ENCODE results near the gene LMO3. TPM values are rescaled to one million over a fixed set of nuclear protein-coding genes. Genes with fewer than 3 reads are reported as not detected.

LMO3 gene
- total and polyA plus RNA-seq, 2 of the 4 experiments (the other 2 are of a cell fraction): 0.54 to 0.84 TPM

DNA sequence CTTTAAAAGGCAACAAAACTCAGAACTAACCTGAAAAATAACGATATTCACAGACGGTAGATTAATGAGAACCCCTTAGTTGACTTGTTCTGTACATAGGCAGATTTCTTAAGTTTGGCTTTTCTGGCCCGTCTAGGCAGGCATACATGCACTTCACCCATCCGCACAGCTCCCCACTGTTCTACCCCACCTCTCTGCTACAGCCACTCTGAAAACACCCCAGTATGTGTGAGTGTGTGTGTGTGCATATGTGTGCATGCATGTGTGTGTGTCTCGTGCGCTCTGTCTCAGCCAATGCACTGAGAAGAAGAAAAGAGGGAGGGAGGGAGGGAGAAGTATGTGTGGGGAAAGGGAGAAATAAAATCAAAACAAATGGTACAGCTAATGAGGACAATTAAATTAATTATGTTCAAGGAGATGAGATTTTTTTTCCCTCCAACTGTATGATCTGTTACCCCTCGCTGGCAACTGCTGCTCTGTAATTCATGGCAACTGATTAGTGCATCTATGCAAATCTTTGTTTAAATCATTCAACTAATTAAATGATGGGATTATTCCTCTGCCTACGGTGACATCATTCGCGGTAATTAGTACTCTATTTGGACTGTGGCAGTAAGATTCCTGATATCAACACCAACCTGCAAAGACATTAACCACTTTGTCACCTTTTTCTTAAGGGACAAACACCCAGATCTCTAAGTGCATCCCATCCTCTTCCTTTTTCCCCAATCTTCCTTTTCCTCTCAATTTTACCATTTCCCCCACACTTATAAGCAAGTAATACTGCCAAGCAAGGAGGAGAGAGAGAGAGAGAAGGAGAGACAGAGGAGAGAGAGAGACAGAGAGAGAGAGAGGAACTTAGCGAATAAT is 2.2 kb upstream of the LMO3 start:
- intact Hi-C loops (cut with micrococcal nuclease): loop anchor here (2.0 to 5.0 kb wide), 3 partner anchors 221 to 626 kb away; no protein-coding TSS in a partner anchor
- CTCF ChIA-PET: no interaction called here

More for the DNA sequence above, 2.2 kb upstream of the LMO3 start:
- Histone ChIP-seq H3K14ac (replicated peaks; ENCODE audit: low read depth, low read length) (no peak overlapping the region), H3K27ac (ENCODE audit: insufficient read depth, low read length) (no peak overlapping the region), H2BK120ac (ENCODE audit: low read depth, low read length) (no peak overlapping the region), H3K27me3 (ENCODE audit: control insufficient read depth, insufficient read depth, low read length) (peaks cover 26% of the 10 kb centered on the region), H3K18ac (ENCODE audit: low read depth, low read length) (no peak overlapping the region), H2BK15ac (ENCODE audit: low read depth, low read length) (no peak overlapping the region), H2BK5ac (ENCODE audit: low read depth, low read length, poor library complexity, severe bottlenecking) (no peak overlapping the region), H2BK20ac (ENCODE audit: low read depth, low read length) (no peak overlapping the region), H3K4ac (ENCODE audit: low read depth, low read length) (no peak overlapping the region), H3K56ac (ENCODE audit: extremely low read depth, insufficient read depth, low read length) (no peak overlapping the region), H2AFZ (replicated peaks; ENCODE audit: low read length, poor library complexity) (no peak overlapping the region), H3K9me3 (ENCODE audit: control insufficient read depth, insufficient read depth, low read length) (no peaks in the 10 kb centered on the region), H3K4me1 (ENCODE audit: control insufficient read depth, insufficient read depth, low read length) (peaks cover 2% of the 10 kb centered on the region; the same call in 1 of the 2 replicates), H3K9me1 (ENCODE audit: insufficient read depth, low read length) (no peaks in the 10 kb centered on the region; the same call in 1 of the 2 replicates), H4K91ac (ENCODE audit: insufficient read depth, low read depth, low read length) (no peak overlapping the region), H3K4me2 (ENCODE audit: low read depth, low read length) (no peak overlapping the region), H3K4me3 (ENCODE audit: insufficient read depth, low read depth, low read length) (no peak overlapping the region), H2AK5ac (ENCODE audit: low read depth, low read length) (no peak overlapping the region), H4K5ac (ENCODE audit: low read depth, low read length) (no peak overlapping the region), H2AK9ac (replicated peaks; ENCODE audit: low read depth, low read length, poor library complexity) (no peak overlapping the region), H4K20me1 (ENCODE audit: insufficient read depth, low read length) (no peaks in the 10 kb centered on the region), H3K23ac (ENCODE audit: low read depth, low read length) (no peak overlapping the region), H3K9ac (ENCODE audit: low read depth, low read length) (no peak overlapping the region), H3K79me1 (ENCODE audit: low read depth in 1 of 2, low read length in 2 of 2) (no peaks in the 10 kb centered on the region), H4K8ac (ENCODE audit: low read depth in 2 of 2, low read length in 2 of 2) (no peak overlapping the region), H3K36me3 (ENCODE audit: control insufficient read depth, insufficient read depth, low read length) (no peaks in the 10 kb centered on the region)
- in situ Hi-C loops (cut with MboI; ENCODE audit: low sequenced_read_pairs): no loop called here
- POLR2A ChIA-PET (ENCODE audit: unreplicated experiment): no interaction called here
- dilution Hi-C loops (cut with HindIII; ENCODE audit: low sequenced_read_pairs, unreplicated experiment): no loop called here
- no peak for TF ChIP-seq RCOR1 (IDR thresholded peaks at IDR 0.05; ENCODE audit: insufficient replicate concordance, low read length)
- TF ChIP-seq POLR2A (IDR thresholded peaks at IDR 0.05; ENCODE audit: low read depth, low read length): no peak
- TF ChIP-seq CHD1 (IDR thresholded peaks at IDR 0.05; ENCODE audit: low read depth, low read length): no peak
- TF ChIP-seq BHLHE40 (IDR thresholded peaks at IDR 0.05; ENCODE audit: low read depth, low read length): no peak
- no peak for TF ChIP-seq NFE2L2 (IDR thresholded peaks at IDR 0.05; ENCODE audit: low read depth, low read length)
- TF ChIP-seq FOS (IDR thresholded peaks at IDR 0.05; ENCODE audit: low read depth, low read length): no peak
- TF ChIP-seq, protein P1, sequence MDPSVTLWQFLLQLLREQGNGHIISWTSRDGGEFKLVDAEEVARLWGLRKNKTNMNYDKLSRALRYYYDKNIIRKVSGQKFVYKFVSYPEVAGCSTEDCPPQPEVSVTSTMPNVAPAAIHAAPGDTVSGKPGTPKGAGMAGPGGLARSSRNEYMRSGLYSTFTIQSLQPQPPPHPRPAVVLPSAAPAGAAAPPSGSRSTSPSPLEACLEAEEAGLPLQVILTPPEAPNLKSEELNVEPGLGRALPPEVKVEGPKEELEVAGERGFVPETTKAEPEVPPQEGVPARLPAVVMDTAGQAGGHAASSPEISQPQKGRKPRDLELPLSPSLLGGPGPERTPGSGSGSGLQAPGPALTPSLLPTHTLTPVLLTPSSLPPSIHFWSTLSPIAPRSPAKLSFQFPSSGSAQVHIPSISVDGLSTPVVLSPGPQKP (IDR thresholded peaks at IDR 0.05; ENCODE audit: borderline replicate concordance, low read depth, low read length): no peak
- TF ChIP-seq, protein P2, sequence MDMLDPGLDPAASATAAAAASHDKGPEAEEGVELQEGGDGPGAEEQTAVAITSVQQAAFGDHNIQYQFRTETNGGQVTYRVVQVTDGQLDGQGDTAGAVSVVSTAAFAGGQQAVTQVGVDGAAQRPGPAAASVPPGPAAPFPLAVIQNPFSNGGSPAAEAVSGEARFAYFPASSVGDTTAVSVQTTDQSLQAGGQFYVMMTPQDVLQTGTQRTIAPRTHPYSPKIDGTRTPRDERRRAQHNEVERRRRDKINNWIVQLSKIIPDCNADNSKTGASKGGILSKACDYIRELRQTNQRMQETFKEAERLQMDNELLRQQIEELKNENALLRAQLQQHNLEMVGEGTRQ (IDR thresholded peaks at IDR 0.05; ENCODE audit: low read depth, low read length): no peak
- TF ChIP-seq, protein P3, sequence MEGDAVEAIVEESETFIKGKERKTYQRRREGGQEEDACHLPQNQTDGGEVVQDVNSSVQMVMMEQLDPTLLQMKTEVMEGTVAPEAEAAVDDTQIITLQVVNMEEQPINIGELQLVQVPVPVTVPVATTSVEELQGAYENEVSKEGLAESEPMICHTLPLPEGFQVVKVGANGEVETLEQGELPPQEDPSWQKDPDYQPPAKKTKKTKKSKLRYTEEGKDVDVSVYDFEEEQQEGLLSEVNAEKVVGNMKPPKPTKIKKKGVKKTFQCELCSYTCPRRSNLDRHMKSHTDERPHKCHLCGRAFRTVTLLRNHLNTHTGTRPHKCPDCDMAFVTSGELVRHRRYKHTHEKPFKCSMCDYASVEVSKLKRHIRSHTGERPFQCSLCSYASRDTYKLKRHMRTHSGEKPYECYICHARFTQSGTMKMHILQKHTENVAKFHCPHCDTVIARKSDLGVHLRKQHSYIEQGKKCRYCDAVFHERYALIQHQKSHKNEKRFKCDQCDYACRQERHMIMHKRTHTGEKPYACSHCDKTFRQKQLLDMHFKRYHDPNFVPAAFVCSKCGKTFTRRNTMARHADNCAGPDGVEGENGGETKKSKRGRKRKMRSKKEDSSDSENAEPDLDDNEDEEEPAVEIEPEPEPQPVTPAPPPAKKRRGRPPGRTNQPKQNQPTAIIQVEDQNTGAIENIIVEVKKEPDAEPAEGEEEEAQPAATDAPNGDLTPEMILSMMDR (conservative IDR thresholded peaks at IDR 0.05; ENCODE audit: low read depth, low read length): no peak
- TF ChIP-seq MAZ (IDR thresholded peaks at IDR 0.05; ENCODE audit: borderline replicate concordance, low read depth, low read length): no peak
- no peak for TF ChIP-seq MAFK (IDR thresholded peaks at IDR 0.05; ENCODE audit: low read depth, low read length)
- TF ChIP-seq CEBPB (IDR thresholded peaks at IDR 0.05; ENCODE audit: low read depth, low read length): no peak
- TF ChIP-seq RFX5 (IDR thresholded peaks at IDR 0.05; ENCODE audit: low read depth, low read length): no peak
- no peak for ATAC-seq (ENCODE audit: low read depth)
- BruUV-seq (replicated peaks): no TSS peak
- no peak for DNase-seq
- WGBS, 2 experiments (ENCODE audit: extremely low coverage in 2 of 2, insufficient read length in 1 of 2): no CpG with 5 or more reads among the region's 11 CpGs
